Trophoblast cell (in vitro differentiated cells and primary cell): ENCODE measurements around the gene SRRM3.
"Not testable (repeated sequence)": the region's sequence is repeated elsewhere in the genome, so short reads cannot be mapped to it uniquely, and the experiment has no call there.

Experiments
- DNase-seq, 2 donors: peaks; one replicate each; pipeline ENCODE4 v3.0.0-alpha.2; 2016
- H2AFZ ChIP-seq: 2 replicates; pipeline ENCODE4 v1.6.1; 2013; ENCODE audit warnings: low read length, moderate library complexity, mild to moderate bottlenecking; ENCODE audit not compliant: insufficient read depth, poor library complexity
- H2AK5ac ChIP-seq: 2 replicates; pipeline ENCODE4 v1.6.1; 2013; ENCODE audit warnings: mild to moderate bottlenecking, low read length
- H2BK120ac ChIP-seq: 2 replicates; pipeline ENCODE4 v1.6.1; 2013; ENCODE audit warnings: low read length, mild to moderate bottlenecking, moderate library complexity; ENCODE audit not compliant: insufficient read depth, poor library complexity
- H2BK12ac ChIP-seq: 2 replicates; pipeline ENCODE4 v1.6.1; 2013; ENCODE audit warnings: mild to moderate bottlenecking, low read length, moderate library complexity
- H2BK5ac ChIP-seq: 2 replicates; pipeline ENCODE4 v1.6.1; 2013; ENCODE audit warnings: low read length, low read depth, moderate library complexity, mild to moderate bottlenecking; ENCODE audit not compliant: poor library complexity
- H3K14ac ChIP-seq: 2 replicates; pipeline ENCODE4 v1.6.1; 2013; ENCODE audit warnings: mild to moderate bottlenecking, low read length
- H3K18ac ChIP-seq: 2 replicates; pipeline ENCODE4 v1.6.1; 2013; ENCODE audit warnings: mild to moderate bottlenecking, low read length
- H3K23ac ChIP-seq: 2 replicates; pipeline ENCODE4 v1.6.1; 2013; ENCODE audit warnings: low read length
- H3K27ac ChIP-seq: 2 replicates; pipeline ENCODE4 v1.5.1; 2013; ENCODE audit warnings: low read depth, mild to moderate bottlenecking, inconsistent platforms, low read length, moderate library complexity
- H3K27me3 ChIP-seq: 2 replicates; pipeline ENCODE4 v1.6.1; 2013; ENCODE audit warnings: inconsistent platforms, mild to moderate bottlenecking, low read length, moderate library complexity; ENCODE audit not compliant: insufficient read depth
- H3K36me3 ChIP-seq, 2 experiments: 1 replicate in 1 of 2; 2 replicates in 1 of 2; pipeline ENCODE4 v1.6.1; 2013; ENCODE audit warnings: low read length in 2 of 2, mild to moderate bottlenecking in 2 of 2, moderate library complexity in 1 of 2; ENCODE audit not compliant: insufficient read depth in 2 of 2, control insufficient read depth in 1 of 2
- H3K4ac ChIP-seq: 2 replicates; pipeline ENCODE4 v1.6.1; 2013; ENCODE audit warnings: low read depth, mild to moderate bottlenecking, low read length, moderate library complexity
- H3K4me1 ChIP-seq, 2 experiments: 1 replicate in 1 of 2; 2 replicates in 1 of 2; pipeline ENCODE4 v1.6.1; 2013; ENCODE audit warnings: low read length in 2 of 2, mild to moderate bottlenecking in 2 of 2, moderate library complexity in 1 of 2; ENCODE audit not compliant: insufficient read depth in 2 of 2, control insufficient read depth in 1 of 2
- H3K4me2 ChIP-seq: 2 replicates; pipeline ENCODE4 v1.6.1; 2013; ENCODE audit warnings: inconsistent platforms, mild to moderate bottlenecking, low read length, moderate library complexity
- H3K4me3 ChIP-seq: 2 replicates; pipeline ENCODE4 v1.5.1; 2013; ENCODE audit warnings: mild to moderate bottlenecking, low read depth, low read length, inconsistent platforms
- H3K79me1 ChIP-seq: one replicate; pipeline ENCODE4 v1.6.1; 2013; ENCODE audit warnings: low read length
- H3K79me2 ChIP-seq: 2 replicates; pipeline ENCODE4 v1.6.1; 2013; ENCODE audit warnings: low read length, mild to moderate bottlenecking; ENCODE audit not compliant: control insufficient read depth, insufficient read depth, poor library complexity
- H3K9ac ChIP-seq: 2 replicates; pipeline ENCODE4 v1.6.1; 2013; ENCODE audit warnings: mild to moderate bottlenecking, low read length
- H3K9me3 ChIP-seq: 2 replicates; pipeline ENCODE4 v1.6.1; 2013; ENCODE audit warnings: low read depth, mild to moderate bottlenecking, control low read depth, inconsistent platforms, low read length; ENCODE audit not compliant: insufficient read depth
- H4K12ac ChIP-seq: 2 replicates; pipeline ENCODE4 v1.6.1; 2013; ENCODE audit warnings: low read depth, mild to moderate bottlenecking, low read length, moderate library complexity
- H4K8ac ChIP-seq: 2 replicates; pipeline ENCODE4 v1.6.1; 2013; ENCODE audit warnings: low read depth, mild to moderate bottlenecking, low read length, moderate library complexity
- H4K91ac ChIP-seq: one replicate; pipeline ENCODE4 v1.6.1; 2013; ENCODE audit warnings: low read depth, mild to moderate bottlenecking, low read length, moderate library complexity
- WGBS: extraction: QIAGEN DNeasy Blood & Tissue Kit; methylation state at CpG from one replicate; pipeline ENCODE4 v1.1.7; 2013; ENCODE audit warnings: missing lambda C conversion rate; ENCODE audit not compliant: insufficient read length, insufficient coverage; ENCODE audit errors: extremely low coverage; 5-methylcytosine and 5-hydroxymethylcytosine counted together

Gene SRRM3

DNA sequence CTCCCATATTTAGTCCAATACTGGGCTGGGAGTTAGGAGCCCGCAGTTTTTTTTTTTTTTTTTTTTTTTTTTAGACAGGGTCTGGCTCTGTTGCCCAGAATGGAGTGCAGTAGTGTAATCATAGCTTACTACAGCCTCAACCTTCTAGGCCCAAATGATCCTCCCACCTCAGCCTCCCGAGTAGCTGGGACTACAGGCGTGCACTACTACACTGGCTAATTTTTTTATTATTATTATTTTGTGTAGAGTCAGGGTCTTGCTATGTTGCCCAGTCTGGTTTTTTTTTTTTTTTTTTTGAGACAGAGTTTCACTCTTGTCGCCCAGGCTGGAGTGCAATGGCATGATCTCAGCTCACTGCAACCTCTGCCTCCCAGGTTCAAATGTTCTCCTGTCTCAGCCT is 13.7 kb downstream of the SRRM3 start:
- H3K36me3 ChIP-seq, DNase-seq, H3K27ac ChIP-seq, H3K14ac ChIP-seq, H4K8ac ChIP-seq, H3K79me2 ChIP-seq, H3K18ac ChIP-seq, H3K9me3 ChIP-seq, H2AFZ ChIP-seq, H3K23ac ChIP-seq, H2BK12ac ChIP-seq, H4K91ac ChIP-seq, H3K4me2 ChIP-seq, H3K9ac ChIP-seq, H3K4me1 ChIP-seq, H3K79me1 ChIP-seq, H3K4me3 ChIP-seq, H2BK120ac ChIP-seq, H2AK5ac ChIP-seq, H3K27me3 ChIP-seq, H2BK5ac ChIP-seq, H4K12ac ChIP-seq, H3K4ac ChIP-seq: not testable (repeated sequence)
- WGBS = no CpG with 5 or more reads among the region's 4 CpGs

- H2BK12ac ChIP-seq = no peak overlapping the region
- WGBS = no CpG with 5 or more reads among the region's 9 CpGs
- H3K4ac ChIP-seq = no peak overlapping the region
- H3K4me1 ChIP-seq = no peaks in the 10 kb centered on the region
- no peak overlapping the region for H2AK5ac ChIP-seq
- H3K4me2 ChIP-seq = no peak overlapping the region
- H3K27me3 ChIP-seq = no peaks in the 10 kb centered on the region
- H3K27ac ChIP-seq = no peak overlapping the region
- no peak for DNase-seq
- H3K36me3 ChIP-seq = no peaks in the 10 kb centered on the region
- no peak overlapping the region for H2BK5ac ChIP-seq
- no peak overlapping the region for H2BK120ac ChIP-seq
- no peak overlapping the region for H2AFZ ChIP-seq
- H3K14ac ChIP-seq = no peak overlapping the region
- H3K9ac ChIP-seq = no peak overlapping the region
- no peak overlapping the region for H3K18ac ChIP-seq
- H4K12ac ChIP-seq = no peak overlapping the region
- no peak overlapping the region for H4K91ac ChIP-seq
- H3K4me3 ChIP-seq = no peak overlapping the region
- no peaks in the 10 kb centered on the region for H3K79me1 ChIP-seq
- no peak overlapping the region for H4K8ac ChIP-seq
- no peaks in the 10 kb centered on the region for H3K9me3 ChIP-seq
- H3K23ac ChIP-seq = no peak overlapping the region
- H3K79me2 ChIP-seq = no peaks in the 10 kb centered on the region
Observed at GRCh38 chr7:76216381-76217082, 14.8 kb downstream of the SRRM3 start.

DNA sequence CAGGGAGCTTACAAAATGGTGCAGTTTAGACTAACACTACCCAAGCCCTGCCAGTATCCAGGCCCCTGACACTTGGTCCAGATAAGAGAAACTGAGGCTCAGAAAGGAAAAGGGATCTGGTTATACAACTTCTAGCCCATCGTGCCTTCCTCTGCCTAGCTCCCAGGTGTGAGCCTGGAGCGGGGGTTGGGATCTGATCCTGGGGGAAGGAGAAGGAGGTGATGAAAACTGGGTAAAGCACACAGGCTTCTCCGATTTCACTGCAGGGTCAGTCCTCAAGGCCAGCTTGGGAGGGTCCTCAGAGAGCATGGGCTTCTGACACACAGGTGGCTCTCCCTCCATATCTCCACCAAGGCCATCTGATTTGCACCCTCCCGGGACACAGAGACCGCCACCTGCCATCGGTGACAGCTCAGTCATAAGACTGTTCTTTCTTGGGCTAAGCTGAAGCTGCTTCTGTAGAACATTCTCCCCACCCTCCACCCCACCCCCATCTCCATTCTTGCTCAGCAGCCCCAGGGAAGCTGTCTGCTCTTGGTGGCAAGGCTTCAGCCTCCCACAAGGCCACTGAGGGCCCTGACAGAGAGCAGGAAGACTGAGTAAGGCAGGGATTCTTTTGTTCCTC is 16.4 kb downstream of the SRRM3 start:
- no peaks in the 10 kb centered on the region for H3K27me3 ChIP-seq
- H3K23ac ChIP-seq = no peak overlapping the region
- no peak overlapping the region for H3K18ac ChIP-seq
- no peak overlapping the region for H4K12ac ChIP-seq
- no peaks in the 10 kb centered on the region for H3K4me1 ChIP-seq
- no peak overlapping the region for H3K4ac ChIP-seq
- no peaks in the 10 kb centered on the region for H3K9me3 ChIP-seq
- no peak overlapping the region for H2BK5ac ChIP-seq
- no peak overlapping the region for H2BK120ac ChIP-seq
- no peak overlapping the region for H4K8ac ChIP-seq
- H3K14ac ChIP-seq = no peak overlapping the region
- no peak overlapping the region for H2AK5ac ChIP-seq
- H3K9ac ChIP-seq = no peak overlapping the region
- no peak overlapping the region for H2AFZ ChIP-seq
- no peak overlapping the region for H3K4me2 ChIP-seq
- no peak overlapping the region for H3K27ac ChIP-seq
- no peak overlapping the region for H4K91ac ChIP-seq
- no peak overlapping the region for H2BK12ac ChIP-seq
- H3K79me2 ChIP-seq = no peaks in the 10 kb centered on the region
- H3K4me3 ChIP-seq = no peak overlapping the region
- H3K36me3 ChIP-seq = no peaks in the 10 kb centered on the region
- no peaks in the 10 kb centered on the region for H3K79me1 ChIP-seq
- no CpG with 5 or more reads among the region's 6 CpGs for WGBS
- DNase-seq = no peak

GRCh38 chr7:76220185-76221057 is 18.7 kb downstream of the SRRM3 start:
- no peak overlapping the region for H3K14ac ChIP-seq
- H2AFZ ChIP-seq = no peak overlapping the region
- no peak overlapping the region for H4K8ac ChIP-seq
- H3K9ac ChIP-seq = no peak overlapping the region
- H3K27me3 ChIP-seq = no peaks in the 10 kb centered on the region
- no peaks in the 10 kb centered on the region for H3K36me3 ChIP-seq
- no peak overlapping the region for H2BK5ac ChIP-seq
- no CpG with 5 or more reads among the region's 16 CpGs for WGBS
- no peak overlapping the region for H3K27ac ChIP-seq
- H2BK12ac ChIP-seq = no peak overlapping the region
- H3K9me3 ChIP-seq = no peaks in the 10 kb centered on the region
- no peak overlapping the region for H3K4me3 ChIP-seq
- no peak overlapping the region for H3K23ac ChIP-seq
- no peaks in the 10 kb centered on the region for H3K79me2 ChIP-seq
- H4K91ac ChIP-seq = no peak overlapping the region
- DNase-seq = peak; percentile 22 to 31
- H2BK120ac ChIP-seq = no peak overlapping the region
- H3K4me2 ChIP-seq = no peak overlapping the region
- no peak overlapping the region for H3K4ac ChIP-seq
- H3K4me1 ChIP-seq = no peaks in the 10 kb centered on the region
- H3K79me1 ChIP-seq = no peaks in the 10 kb centered on the region
- no peak overlapping the region for H3K18ac ChIP-seq
- no peak overlapping the region for H2AK5ac ChIP-seq
- H4K12ac ChIP-seq = no peak overlapping the region
